Neuronal stem cell (in vitro differentiated cells): ENCODE results near the gene PNPLA2.

Experiments used
- DNase-seq: peaks from one replicate; pipeline ENCODE4 v3.0.0-alpha.2; 2013; ENCODE audit warnings: low spot score
- H2AFZ ChIP-seq: one replicate; pipeline ENCODE4 v1.6.1; 2013; ENCODE audit warnings: mild to moderate bottlenecking, low read length, inconsistent platforms
- H2AK5ac ChIP-seq: 2 replicates; pipeline ENCODE4 v1.6.1; 2013; ENCODE audit warnings: low read depth, mild to moderate bottlenecking, inconsistent platforms, low read length, moderate library complexity, mixed read lengths
- H2BK120ac ChIP-seq: 2 replicates; pipeline ENCODE4 v1.6.1; 2013; ENCODE audit warnings: low read depth, mild to moderate bottlenecking, inconsistent platforms, low read length, moderate library complexity, mixed read lengths
- H2BK12ac ChIP-seq: one replicate; pipeline ENCODE4 v1.6.1; 2013; ENCODE audit warnings: low read length, inconsistent platforms
- H2BK15ac ChIP-seq: 2 replicates; pipeline ENCODE4 v1.6.1; 2013; ENCODE audit warnings: mild to moderate bottlenecking, low read length, inconsistent platforms, mixed read lengths
- H2BK5ac ChIP-seq: one replicate; pipeline ENCODE4 v1.6.1; 2013; ENCODE audit warnings: inconsistent platforms, mild to moderate bottlenecking, low read length, moderate library complexity
- H3K14ac ChIP-seq: one replicate; pipeline ENCODE4 v1.6.1; 2013; ENCODE audit warnings: low read length, inconsistent platforms
- H3K18ac ChIP-seq: 2 replicates; pipeline ENCODE4 v1.6.1; 2013; ENCODE audit warnings: low read length, inconsistent platforms
- H3K23ac ChIP-seq: 2 replicates; pipeline ENCODE4 v1.6.1; 2013; ENCODE audit warnings: low read depth, mild to moderate bottlenecking, mixed read lengths, low read length, inconsistent platforms; ENCODE audit not compliant: poor library complexity
- H3K27ac ChIP-seq: replicated peaks from 3 replicates; pipeline ENCODE4 v1.5.1; 2013; ENCODE audit warnings: low read length, inconsistent platforms
- H3K27me3 ChIP-seq, 3 experiments: 2 replicates each; pipeline ENCODE4 v1.6.1; 2013; ENCODE audit warnings: low read length in 3 of 3, mild to moderate bottlenecking in 2 of 3, inconsistent platforms in 1 of 3, low read depth in 1 of 3, mixed read lengths in 1 of 3, moderate library complexity in 1 of 3; ENCODE audit not compliant: control insufficient read depth in 3 of 3, insufficient read depth in 3 of 3
- H3K36me3 ChIP-seq, 2 donors: replicated peaks in 1 of 2; 2 replicates each; pipeline ENCODE4 v1.6.1; 2013; ENCODE audit warnings: low read length in 2 of 2; ENCODE audit not compliant: control insufficient read depth in 2 of 2, insufficient read depth in 2 of 2
- H3K4ac ChIP-seq: 2 replicates; pipeline ENCODE4 v1.6.1; 2013; ENCODE audit warnings: inconsistent platforms, mild to moderate bottlenecking, low read length, moderate library complexity
- H3K4me1 ChIP-seq, 2 donors: 1 replicate in 1 of 2; 2 replicates in 1 of 2; pipeline ENCODE4 v1.6.1; 2013; ENCODE audit warnings: low read length in 2 of 2, low read depth in 1 of 2; ENCODE audit not compliant: control insufficient read depth in 2 of 2, insufficient read depth in 1 of 2
- H3K4me2 ChIP-seq: one replicate; pipeline ENCODE4 v1.6.1; 2013; ENCODE audit warnings: mild to moderate bottlenecking, low read length, inconsistent platforms; ENCODE audit not compliant: insufficient read depth, poor library complexity, severe bottlenecking
- H3K4me3 ChIP-seq, 2 donors: 2 replicates each; pipeline ENCODE4 v1.5.1; 2013; ENCODE audit warnings: low read length in 2 of 2, mild to moderate bottlenecking in 2 of 2, inconsistent platforms in 1 of 2, moderate library complexity in 1 of 2
- H3K79me1 ChIP-seq: one replicate; pipeline ENCODE4 v1.6.1; 2013; ENCODE audit warnings: low read depth, mild to moderate bottlenecking, inconsistent platforms, low read length, moderate library complexity
- H3K9ac ChIP-seq: one replicate; pipeline ENCODE4 v1.6.1; 2013; ENCODE audit warnings: mild to moderate bottlenecking, low read depth, low read length, inconsistent platforms; ENCODE audit not compliant: poor library complexity
- H3K9me3 ChIP-seq, 2 donors: replicated peaks in 1 of 2; 2 replicates each; pipeline versions ENCODE3 to v1.6.1; 2013; ENCODE audit warnings: low read length in 2 of 2, mild to moderate bottlenecking in 2 of 2, inconsistent platforms in 1 of 2, low read depth in 1 of 2, mixed read lengths in 1 of 2, moderate library complexity in 1 of 2; ENCODE audit not compliant: control insufficient read depth in 2 of 2, insufficient read depth in 1 of 2
- H4K8ac ChIP-seq: one replicate; pipeline ENCODE4 v1.6.1; 2013; ENCODE audit warnings: low read depth, mild to moderate bottlenecking, inconsistent platforms, low read length, moderate library complexity
- H4K91ac ChIP-seq: one replicate; pipeline ENCODE4 v1.6.1; 2013; ENCODE audit warnings: low read length, low read depth, mild to moderate bottlenecking, inconsistent platforms; ENCODE audit not compliant: poor library complexity
- WGBS, 2 donors: extraction: QIAGEN DNeasy Blood & Tissue Kit; methylation state at CpG; one replicate each; pipeline ENCODE4 v1.1.7; 2013; ENCODE audit warnings: missing lambda C conversion rate in 2 of 2, mixed read lengths in 1 of 2; ENCODE audit not compliant: insufficient read length in 2 of 2, insufficient replicate concordance in 1 of 2; ENCODE audit errors: extremely low coverage in 2 of 2; 5-methylcytosine and 5-hydroxymethylcytosine counted together

Gene PNPLA2

GRCh38 chr11:842370-843002 lies 23.8 kb downstream of the PNPLA2 start, which contains the start of the genes POLR2L and TSPAN4:
POLR2L (minus strand) TSS chr11:842529; CDS start chr11:842508, 21 bp downstream.
TSPAN4 (plus strand) TSS chr11:842852; CDS start chr11:850305, 7,453 bp downstream.
- peak within 1 kb of the TSS; percentile 83 for H3K4me2 ChIP-seq
- peak within 1 kb of the TSS; percentile 98 for H3K9ac ChIP-seq
- no peaks in the 10 kb centered on the region for H3K9me3 ChIP-seq
- peak within 1 kb of the TSS; percentile 98 for H2BK15ac ChIP-seq
- H3K23ac ChIP-seq, result peak within 1 kb of the TSS; percentile 89
- peak within 1 kb of the TSS; percentile 99 for H2BK5ac ChIP-seq
- no peak within 1 kb of the TSS for H4K8ac ChIP-seq
- H3K79me1 ChIP-seq, result peaks cover 24% of the 10 kb centered on the region
- peak within 1 kb of the TSS; percentile 89 for H3K14ac ChIP-seq
- peak within 1 kb of the TSS; percentile 84 for H3K27ac ChIP-seq
- peaks cover 35 to 40% of the 10 kb centered on the region in 2 donors for H3K36me3 ChIP-seq
- H3K18ac ChIP-seq, result peak within 1 kb of the TSS; percentile 99
- peaks cover 23 to 28% of the 10 kb centered on the region in 2 donors for H3K4me1 ChIP-seq
- H2AK5ac ChIP-seq, result peak within 1 kb of the TSS; percentile 100
- peak within 1 kb of the TSS; percentile 69 for H2BK12ac ChIP-seq
- peak within 1 kb of the TSS; percentile 99 for H2AFZ ChIP-seq
- peak within 1 kb of the TSS; percentile 96 for H3K4me3 ChIP-seq
- peak within 1 kb of the TSS; percentile 72 for H4K91ac ChIP-seq
- no peak within 1 kb of the TSS for H3K4ac ChIP-seq
- no peaks in the 10 kb centered on the region for H3K27me3 ChIP-seq
- H2BK120ac ChIP-seq, result peak within 1 kb of the TSS; percentile 91
- peak; percentile 90 for DNase-seq
- WGBS, 2 donors, result no CpG with 5 or more reads among the region's 87 CpGs

- no peak overlapping the region for H3K4ac ChIP-seq
- H3K4me1 ChIP-seq, result peaks cover 23 to 28% of the 10 kb centered on the region in 2 donors
- peak overlapping the region; percentile 82 for H3K4me2 ChIP-seq
- no peak overlapping the region for H2BK12ac ChIP-seq
- H3K9ac ChIP-seq, result peak overlapping the region; percentile 77
- H4K91ac ChIP-seq, result no peak overlapping the region
- H3K36me3 ChIP-seq, result peaks cover 29 to 33% of the 10 kb centered on the region in 2 donors
- H4K8ac ChIP-seq, result no peak overlapping the region
- no peaks in the 10 kb centered on the region for H3K9me3 ChIP-seq
- H3K23ac ChIP-seq, result no peak overlapping the region
- H2BK15ac ChIP-seq, result peak overlapping the region; percentile 98
- H3K79me1 ChIP-seq, result peaks cover 23% of the 10 kb centered on the region
- H3K4me3 ChIP-seq, result peak overlapping the region; percentile 96
- H3K27me3 ChIP-seq, result no peaks in the 10 kb centered on the region
- no peak overlapping the region for H3K14ac ChIP-seq
- H3K18ac ChIP-seq, result peak overlapping the region; percentile 84
- peak overlapping the region; percentile 100 for H2AK5ac ChIP-seq
- no peak overlapping the region for H3K27ac ChIP-seq
- peak overlapping the region; percentile 77 for H2BK5ac ChIP-seq
- no CpG with 5 or more reads among the region's 53 CpGs for WGBS, 2 donors
- peak overlapping the region; percentile 91 for H2BK120ac ChIP-seq
- peak overlapping the region; percentile 99 for H2AFZ ChIP-seq
- no peak for DNase-seq
Observed at GRCh38 chr11:843086-843734, 24.5 kb downstream of the PNPLA2 start.

- DNase-seq, result no peak
Observed at GRCh38 chr11:843818-844692, 25.3 kb downstream of the PNPLA2 start.

More at GRCh38 chr11:843818-844692, 25.3 kb downstream of the PNPLA2 start:
- Histone ChIP-seq H3K4ac (no peak overlapping the region), H3K4me2 (peak overlapping the region; percentile 82), H3K4me3 (peak overlapping the region; percentile 96), H2AK5ac (peak overlapping the region; percentile 100), H2BK5ac (peak overlapping the region; percentile 69), H3K9me3 (no peaks in the 10 kb centered on the region), H3K18ac (peak overlapping the region; percentile 84), H3K27ac (peak overlapping the region; percentile 84), H3K23ac (peak overlapping the region; percentile 60), H3K9ac (peak overlapping the region; percentile 70), H2BK15ac (peak overlapping the region; percentile 98), H2AFZ (peak overlapping the region; percentile 99), H4K91ac (no peak overlapping the region), H2BK12ac (peak overlapping the region; percentile 69), H3K4me1 (peaks cover 30 to 34% of the 10 kb centered on the region in 2 donors), H3K36me3 (peaks cover 21 to 24% of the 10 kb centered on the region in 2 donors), H2BK120ac (peak overlapping the region; percentile 91), H3K14ac (no peak overlapping the region), H4K8ac (no peak overlapping the region), H3K27me3 (peaks cover 0 to 7% (median 0%) of the 10 kb centered on the region in 3 experiments), H3K79me1 (peaks cover 19% of the 10 kb centered on the region)
- no CpG with 5 or more reads among the region's 25 CpGs for WGBS, 2 donors
